ENCODE results near the gene TMEM245. TPM values are rescaled to one million over a fixed set of nuclear protein-coding genes. Genes with fewer than 3 reads are reported as not detected.

Gene TMEM245
- 13.8 TPM for total RNA-seq

- ATAC-seq = peak; percentile 92
These were observed at the start of gene TMEM245 for GRCh38 chr9:109119439-109120203. Gene TMEM245 (minus strand): TSS chr9:109119947. CDS start chr9:109119913, 34 bp downstream.

- ATAC-seq = peak; percentile 22
These were observed 48.4 kb upstream of the TMEM245 start for GRCh38 chr9:109168170-109168569.

GRCh38 chr9:109167716-109168115, 48.0 kb upstream of the TMEM245 start:
- ATAC-seq = no peak

DNA sequence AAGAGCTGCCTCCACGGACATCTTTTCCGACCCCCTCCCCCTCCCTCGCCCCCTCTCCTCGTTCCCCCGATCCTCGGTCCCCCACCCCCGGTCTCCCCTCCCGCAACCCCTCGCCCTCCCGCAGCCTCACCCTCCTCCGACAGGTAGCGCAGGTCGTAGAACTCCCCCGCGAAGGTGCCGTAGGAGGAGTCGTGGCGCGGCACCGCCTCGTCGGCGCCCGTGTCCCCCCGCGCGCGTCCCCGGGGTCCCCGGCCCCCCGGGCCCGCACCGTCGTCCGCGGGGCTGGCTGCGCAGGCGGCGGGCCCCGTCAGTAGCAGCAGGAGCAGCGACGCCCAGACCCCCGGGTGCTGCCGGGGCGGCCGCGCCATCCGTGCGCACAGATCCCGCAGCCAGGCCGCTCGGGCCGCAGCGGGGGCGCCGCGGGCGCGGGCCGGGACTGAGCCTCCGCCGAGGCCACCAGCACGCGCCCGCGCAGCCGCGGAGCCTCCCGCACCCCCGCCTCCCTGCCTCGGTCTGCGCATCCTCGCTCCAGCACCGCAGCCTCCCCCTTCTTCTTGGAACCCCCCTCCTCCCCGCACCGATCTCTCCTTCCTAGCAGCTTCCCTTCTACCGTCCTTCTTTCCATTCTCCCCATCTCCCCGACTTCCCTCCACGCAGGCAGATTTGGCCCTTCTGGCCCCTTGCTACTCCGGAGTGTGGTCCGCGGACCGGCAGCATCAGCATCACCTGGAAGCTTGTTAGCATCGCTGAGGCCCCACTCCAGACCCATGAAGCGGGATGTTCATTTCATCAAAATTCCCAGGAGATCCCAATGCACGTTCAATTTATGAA, 47.2 kb upstream of the TMEM245 start, which contains the start of gene FRRS1L:
Gene FRRS1L, minus strand, starts transcription at position 479 of the 831 bp plus-strand sequence. Its CDS starts 111 bp downstream, at position 368.
- ATAC-seq = no peak

DNA sequence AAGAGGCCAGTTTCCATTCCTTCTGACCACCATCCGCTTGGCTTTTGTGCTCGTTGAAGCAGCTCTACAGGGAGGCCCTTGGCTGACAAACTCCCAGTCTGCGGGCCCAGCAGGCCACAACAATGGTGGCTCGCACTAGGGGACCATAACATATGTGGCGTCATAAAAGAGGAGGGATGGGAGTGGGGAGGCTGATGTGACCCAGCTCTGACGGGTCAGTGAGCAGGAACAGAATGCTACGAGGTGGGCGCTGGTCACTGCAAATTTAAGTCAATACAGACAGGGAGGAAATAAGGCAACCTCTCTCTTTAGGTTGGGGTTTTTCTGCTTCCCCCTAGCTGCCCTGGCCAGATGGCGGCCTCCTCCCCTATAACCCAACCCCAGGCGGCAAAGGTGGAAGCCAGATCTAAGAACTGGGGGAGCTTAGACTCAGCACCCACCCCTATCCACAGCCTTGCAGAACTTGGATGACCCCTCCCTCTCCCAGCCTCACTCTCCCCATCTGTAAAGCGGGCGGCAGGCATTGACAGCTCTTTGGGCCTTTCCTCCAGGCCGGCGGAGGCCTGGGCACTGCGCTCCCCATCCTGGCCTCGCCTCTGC, 46.5 kb upstream of the TMEM245 start:
- ATAC-seq = no peak

DNA sequence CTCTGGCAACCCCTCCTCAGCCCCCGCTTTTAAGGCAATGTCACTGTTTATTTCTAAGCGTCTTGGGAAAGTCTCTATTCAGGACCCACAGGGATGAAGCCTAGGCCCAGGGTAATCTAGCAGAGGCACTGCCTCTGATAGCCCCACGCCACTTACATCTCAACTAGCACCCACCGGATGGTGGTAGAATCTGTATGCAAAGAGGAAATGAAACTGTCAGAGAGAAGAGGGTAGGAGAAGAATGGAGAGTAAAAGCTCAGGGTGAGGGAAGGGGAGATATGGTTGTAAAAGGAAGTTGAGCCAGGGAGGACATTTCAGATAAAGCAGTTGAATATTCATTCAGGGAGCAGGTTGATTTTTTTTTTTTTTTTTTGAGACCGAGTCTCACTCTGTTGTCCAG, 44.3 kb upstream of the TMEM245 start:
- no peak for ATAC-seq

GRCh38 chr9:109163194-109163593, 43.4 kb upstream of the TMEM245 start:
- ATAC-seq = no peak

DNA sequence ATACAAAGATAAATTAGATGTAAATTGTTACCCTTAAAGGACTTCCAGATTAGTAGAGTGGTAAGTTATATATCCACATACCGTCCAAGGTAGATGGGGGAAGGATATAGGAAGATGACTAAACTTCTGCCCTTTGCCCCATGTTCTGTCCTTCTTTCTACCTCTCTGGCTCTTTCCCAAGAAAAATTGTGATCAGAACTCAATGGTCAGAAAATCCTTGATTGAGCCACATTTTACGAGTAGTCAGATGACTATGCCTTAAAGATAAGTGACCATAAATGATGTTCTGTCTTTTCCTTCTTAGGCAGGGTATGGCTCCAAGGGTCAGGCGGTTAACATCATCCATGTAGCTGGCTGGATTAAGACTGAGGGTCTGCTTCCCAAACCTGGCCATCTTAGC, 42.9 kb upstream of the TMEM245 start:
- no peak for ATAC-seq

- ATAC-seq = no peak
These were observed 41.7 kb upstream of the TMEM245 start for GRCh38 chr9:109161471-109161870.

GRCh38 chr9:109159583-109159982, 39.8 kb upstream of the TMEM245 start:
- ATAC-seq = no peak

DNA sequence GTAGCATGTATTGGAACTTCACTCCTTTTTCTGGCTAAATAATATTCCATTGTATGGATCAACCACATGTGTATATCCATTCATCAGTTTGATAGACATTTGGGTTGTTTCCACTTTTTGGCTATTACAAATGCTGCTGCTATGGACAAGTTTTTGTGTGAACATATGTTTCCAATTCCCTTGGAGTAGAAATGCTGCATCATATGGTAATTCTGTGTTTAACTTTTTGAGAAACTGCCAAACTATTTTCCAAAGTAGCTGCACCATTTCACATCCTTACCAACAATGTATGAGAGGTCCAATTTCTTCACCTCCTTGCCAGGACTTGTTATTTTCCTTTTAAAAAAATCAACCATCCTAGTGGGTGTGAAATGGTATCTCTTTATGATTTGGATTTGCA, 38.9 kb upstream of the TMEM245 start:
- ATAC-seq = no peak

GRCh38 chr9:109156708-109157107, 37.0 kb upstream of the TMEM245 start:
- no peak for ATAC-seq

DNA sequence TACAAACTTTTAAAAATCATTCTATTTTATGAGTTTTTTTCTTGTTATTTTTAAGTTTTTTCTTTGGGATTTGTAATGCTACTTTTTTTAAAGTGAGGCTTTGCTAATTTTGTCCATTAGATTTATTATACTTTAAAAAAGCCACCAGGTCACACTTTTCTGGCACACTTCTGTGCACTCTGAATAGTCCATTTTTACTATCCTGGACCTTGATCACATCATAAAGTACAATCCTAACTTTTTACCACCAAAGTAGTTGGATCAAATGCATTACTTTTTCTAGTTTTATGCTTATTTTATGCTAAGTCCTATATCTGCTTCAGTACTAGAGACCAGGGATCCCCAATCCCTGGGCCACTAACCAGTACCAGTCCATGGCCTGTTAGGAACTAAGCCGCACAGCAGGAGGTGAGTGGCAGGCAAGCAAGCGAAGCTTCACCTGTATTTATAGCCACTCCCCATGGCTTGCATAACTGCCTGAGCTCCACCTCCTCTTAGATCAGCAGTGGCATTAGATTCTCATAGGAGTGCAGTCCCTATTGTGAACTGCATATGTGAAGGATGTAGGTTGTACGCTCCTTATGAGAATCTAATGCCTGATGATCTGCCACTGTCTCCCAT, 31.3 kb upstream of the TMEM245 start:
- peak; percentile 67 for ATAC-seq

DNA sequence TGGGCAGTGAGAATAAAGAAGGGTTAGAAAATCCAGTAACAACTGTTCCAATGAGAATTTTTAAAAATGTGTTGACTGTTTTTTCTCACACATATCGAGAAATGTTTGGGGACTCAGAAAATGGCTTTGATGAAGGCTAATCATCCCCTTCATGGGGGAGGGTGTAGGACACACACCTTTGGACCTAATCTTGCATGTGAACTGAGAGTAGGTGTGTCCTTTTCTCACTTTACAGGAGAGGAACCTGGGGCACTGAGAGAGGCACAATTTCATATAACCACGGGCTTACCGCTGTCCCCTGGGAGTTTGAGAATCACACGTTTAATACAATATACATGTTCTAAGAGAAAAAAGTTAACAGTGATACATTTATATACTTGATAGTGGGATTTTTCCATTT, 30.0 kb upstream of the TMEM245 start:
- ATAC-seq = no peak

DNA sequence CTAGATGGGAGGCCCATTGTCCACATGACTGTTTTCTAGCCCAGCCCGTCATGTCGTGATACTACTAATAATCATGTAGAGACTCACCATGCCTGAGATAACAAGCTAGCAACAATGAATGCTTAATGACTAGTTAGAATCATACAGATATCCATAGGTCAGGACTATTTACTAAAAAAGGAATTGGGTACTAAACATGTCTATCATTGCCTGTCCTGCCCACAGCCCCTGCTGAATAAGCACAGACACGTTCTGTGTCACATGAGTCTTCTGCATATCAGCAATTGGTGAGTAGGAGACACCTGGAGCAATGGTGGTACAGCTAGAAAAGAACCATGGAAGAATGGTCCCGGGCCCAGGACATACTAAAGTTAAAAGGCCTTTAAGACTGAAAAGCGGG, 29.3 kb upstream of the TMEM245 start:
- no peak for ATAC-seq

GRCh38 chr9:109145051-109145450, 25.3 kb upstream of the TMEM245 start:
- ATAC-seq = no peak

DNA sequence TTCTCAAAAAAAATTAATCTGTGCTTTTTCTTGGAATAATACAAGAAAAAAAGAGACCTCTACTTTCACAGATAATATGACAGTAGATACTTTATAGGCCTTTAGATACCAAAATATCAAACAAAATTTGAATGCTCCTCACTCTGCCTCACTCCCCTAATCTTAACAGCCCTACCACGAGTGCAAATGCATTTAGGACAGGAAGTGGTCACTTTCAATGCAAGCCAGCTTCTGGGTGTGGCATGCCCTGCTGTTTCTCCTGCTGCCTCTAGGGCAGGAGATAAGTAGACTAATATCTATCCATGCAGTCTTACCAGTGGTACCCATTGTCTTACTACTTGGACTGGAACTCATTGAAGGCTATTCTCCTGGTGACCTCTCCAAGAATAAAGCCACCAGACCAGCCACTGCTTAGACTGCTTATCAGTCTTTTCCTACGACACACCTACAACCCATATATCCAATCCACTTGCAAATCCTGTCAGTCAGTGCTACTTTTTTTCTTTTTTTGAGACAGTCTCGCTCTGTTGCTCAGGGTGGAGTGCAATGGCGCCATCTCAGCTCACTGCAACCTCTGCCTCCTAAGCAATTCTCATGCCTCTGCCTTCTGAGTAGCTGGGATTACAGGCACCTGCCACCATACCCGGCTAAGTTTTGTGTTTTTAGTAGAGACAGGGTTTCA, 24.3 kb upstream of the TMEM245 start:
- ATAC-seq = peak; percentile 26

DNA sequence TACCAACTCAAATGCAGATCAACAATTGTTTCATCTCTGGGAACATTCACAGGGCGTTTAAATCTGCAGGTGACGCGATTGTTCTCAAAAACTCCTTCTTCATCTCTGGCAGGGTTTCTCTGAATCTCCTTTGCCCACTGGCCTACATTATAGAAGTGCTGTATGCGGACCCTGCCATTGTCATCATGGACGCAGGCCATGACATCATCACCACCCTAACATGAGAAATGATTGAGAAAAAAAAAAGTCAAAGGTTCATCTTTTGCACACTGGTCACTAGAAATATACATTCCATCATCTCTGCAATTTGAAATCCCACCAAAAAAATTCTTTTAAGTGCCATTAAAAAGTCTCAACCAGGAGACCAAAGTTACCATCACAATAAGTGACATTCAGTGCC, 21.6 kb upstream of the TMEM245 start:
- ATAC-seq = no peak

- ATAC-seq = no peak
These were observed 20.1 kb upstream of the TMEM245 start for GRCh38 chr9:109139851-109140250.

DNA sequence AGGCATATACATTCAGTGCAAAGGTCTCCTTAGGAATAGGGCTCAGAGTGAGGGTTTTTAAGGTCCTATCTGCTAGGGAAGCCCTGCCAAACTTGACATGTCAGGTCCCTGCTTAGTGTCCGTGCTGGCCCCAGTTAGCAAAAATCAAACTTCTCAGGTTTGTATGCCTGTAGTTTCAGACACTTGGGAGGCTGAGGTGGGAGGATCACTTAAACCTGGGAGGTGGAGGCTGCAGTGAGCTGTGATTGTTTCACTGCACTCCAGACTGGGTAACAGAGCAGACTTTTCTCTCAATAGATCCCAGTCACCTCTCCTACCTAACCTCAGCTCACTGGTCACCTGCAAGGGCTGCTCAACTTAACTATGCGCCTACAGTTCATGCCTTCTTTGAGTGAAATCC, 18.7 kb upstream of the TMEM245 start:
- ATAC-seq = no peak

- ATAC-seq = no peak
These were observed 14.4 kb upstream of the TMEM245 start for GRCh38 chr9:109134167-109134578.

DNA sequence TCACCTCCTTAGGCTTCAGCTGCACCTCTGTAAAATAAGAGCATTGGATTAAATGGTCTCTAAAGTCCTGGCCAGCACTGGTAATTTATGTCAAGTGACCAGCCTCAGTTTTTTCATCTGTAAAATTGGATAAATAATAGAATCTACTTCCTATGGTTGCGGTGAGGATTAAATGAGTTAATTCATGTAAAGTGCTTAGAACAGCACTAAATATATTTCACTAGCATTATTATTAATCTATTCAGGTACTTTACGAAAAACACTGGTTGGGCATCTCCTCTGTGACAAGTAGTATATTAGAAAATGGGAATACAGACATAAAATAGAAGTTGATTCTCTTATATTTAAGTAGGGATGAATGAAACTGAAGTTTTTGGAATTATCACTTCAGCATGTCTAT, 13.8 kb upstream of the TMEM245 start:
- ATAC-seq = no peak
